ENCODE measurements around the gene MAP7. TPM values are rescaled to one million over a fixed set of nuclear protein-coding genes. Genes with fewer than 3 reads are reported as not detected.

The MAP7 gene
- total and polyA plus RNA-seq, 9 of the 15 experiments (the other 6 are each of a cell fraction or from before 2014, with no cell fraction given): 0.76 to 7.7 (median 3.9) TPM

DNA sequence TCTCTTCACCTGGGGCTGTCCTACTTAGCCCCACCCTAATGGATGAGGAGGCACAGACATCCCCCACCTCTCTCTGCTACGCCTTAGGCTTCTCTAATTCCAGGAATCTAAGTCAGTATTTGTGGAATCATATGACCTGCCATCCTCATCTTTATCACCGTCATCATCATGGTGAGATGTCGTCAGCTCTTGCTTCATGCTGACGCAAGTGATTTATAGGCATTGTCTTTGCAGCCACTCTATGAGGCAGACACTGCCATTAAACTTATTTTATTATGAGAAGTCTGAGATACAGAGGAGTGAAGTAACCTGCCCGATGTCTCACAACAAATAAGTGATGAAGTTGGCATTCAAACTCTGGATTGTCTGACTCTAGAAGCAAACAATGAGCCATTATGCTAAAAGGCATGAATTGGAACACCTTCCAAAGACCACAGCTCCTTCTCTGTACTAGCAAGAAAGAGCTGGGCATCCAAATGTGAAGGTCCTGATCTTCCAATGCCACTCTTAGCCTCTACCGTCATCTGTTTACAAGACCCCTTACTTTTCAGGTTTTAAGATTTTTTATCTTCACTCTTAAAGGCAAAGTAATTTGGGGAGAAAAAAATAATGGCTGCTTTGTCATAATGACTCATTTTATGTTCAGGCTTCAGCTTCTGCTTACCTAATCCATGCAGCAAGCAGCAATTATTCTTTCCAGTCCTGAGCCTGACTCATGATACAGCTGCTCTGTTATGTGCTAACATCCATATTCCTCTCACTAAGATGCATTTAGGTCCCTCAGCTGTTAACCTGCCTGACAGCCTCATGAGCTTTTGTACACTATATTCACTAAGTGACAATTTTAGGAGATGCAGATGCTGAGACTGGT, 146.9 kb downstream of the MAP7 start (continued):
- TF ChIP-seq ZNF143 (CRISPR knock-in tag; IDR thresholded peaks at IDR 0.05) (no peak), CBFB (CRISPR knock-in tag; IDR thresholded peaks at IDR 0.05) (no peak), POLR3A (IDR thresholded peaks at IDR 0.05; ENCODE audit: borderline replicate concordance, extremely low read depth, insufficient read depth, insufficient read length) (no peak), ZBED1 (IDR thresholded peaks at IDR 0.05) (no peak), THRAP3 (IDR thresholded peaks at IDR 0.05; ENCODE audit: borderline replicate concordance) (no peak), HLTF (IDR thresholded peaks at IDR 0.05) (no peak), TGIF2 (CRISPR knock-in tag; IDR thresholded peaks at IDR 0.05) (no peak), PRMT5 (CRISPR knock-in tag; IDR thresholded peaks at IDR 0.05) (no peak), ARHGAP35 (IDR thresholded peaks at IDR 0.05; ENCODE audit: partially characterized antibody) (no peak), SAP30 (IDR thresholded peaks at IDR 0.05; ENCODE audit: borderline replicate concordance, insufficient read depth, low read depth, low read length, poor library complexity, severe bottlenecking) (no peak), ZC3H11A (IDR thresholded peaks at IDR 0.05; ENCODE audit: low read depth, low read length) (no peak), TOE1 (IDR thresholded peaks at IDR 0.05; ENCODE audit: borderline replicate concordance) (peak; percentile 90), TOE1 (CRISPR knock-in tag; IDR thresholded peaks at IDR 0.05; ENCODE audit: borderline replicate concordance, low read depth) (no peak), STAT5A (IDR thresholded peaks at IDR 0.05; ENCODE audit: borderline replicate concordance, low read length) (peak; percentile 88), KAT8 (IDR thresholded peaks at IDR 0.05; ENCODE audit: low read depth) (no peak), ZNF699 (CRISPR knock-in tag; IDR thresholded peaks at IDR 0.05; ENCODE audit: insufficient replicate concordance) (no peak), RBM14 (IDR thresholded peaks at IDR 0.05; ENCODE audit: borderline replicate concordance, insufficient read depth, low read depth, low read length) (no peak), FOXK2 (conservative IDR thresholded peaks at IDR 0.05 in 1 of 2, IDR thresholded peaks at IDR 0.05 in 1 of 2; ENCODE audit: low read depth in 2 of 2) (no peak), TEAD1 (CRISPR knock-in tag; IDR thresholded peaks at IDR 0.05) (peak in 1 of 2 experiments; percentile 88; a peak in 2 of 4 replicates), RAD21 (CRISPR knock-in tag; conservative IDR thresholded peaks at IDR 0.05 in 1 of 2, IDR thresholded peaks at IDR 0.05 in 1 of 2) (peak; percentile 19 to 27; a peak in 2 of 4 replicates)
- TF ChIP-seq, protein P1, sequence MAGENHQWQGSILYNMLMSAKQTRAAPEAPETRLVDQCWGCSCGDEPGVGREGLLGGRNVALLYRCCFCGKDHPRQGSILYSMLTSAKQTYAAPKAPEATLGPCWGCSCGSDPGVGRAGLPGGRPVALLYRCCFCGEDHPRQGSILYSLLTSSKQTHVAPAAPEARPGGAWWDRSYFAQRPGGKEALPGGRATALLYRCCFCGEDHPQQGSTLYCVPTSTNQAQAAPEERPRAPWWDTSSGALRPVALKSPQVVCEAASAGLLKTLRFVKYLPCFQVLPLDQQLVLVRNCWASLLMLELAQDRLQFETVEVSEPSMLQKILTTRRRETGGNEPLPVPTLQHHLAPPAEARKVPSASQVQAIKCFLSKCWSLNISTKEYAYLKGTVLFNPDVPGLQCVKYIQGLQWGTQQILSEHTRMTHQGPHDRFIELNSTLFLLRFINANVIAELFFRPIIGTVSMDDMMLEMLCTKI (IDR thresholded peaks at IDR 0.05; ENCODE audit: partially characterized antibody): no peak
- TF ChIP-seq, protein P2, sequence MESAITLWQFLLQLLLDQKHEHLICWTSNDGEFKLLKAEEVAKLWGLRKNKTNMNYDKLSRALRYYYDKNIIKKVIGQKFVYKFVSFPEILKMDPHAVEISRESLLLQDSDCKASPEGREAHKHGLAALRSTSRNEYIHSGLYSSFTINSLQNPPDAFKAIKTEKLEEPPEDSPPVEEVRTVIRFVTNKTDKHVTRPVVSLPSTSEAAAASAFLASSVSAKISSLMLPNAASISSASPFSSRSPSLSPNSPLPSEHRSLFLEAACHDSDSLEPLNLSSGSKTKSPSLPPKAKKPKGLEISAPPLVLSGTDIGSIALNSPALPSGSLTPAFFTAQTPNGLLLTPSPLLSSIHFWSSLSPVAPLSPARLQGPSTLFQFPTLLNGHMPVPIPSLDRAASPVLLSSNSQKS (CRISPR knock-in tag; IDR thresholded peaks at IDR 0.05): no peak
- TF ChIP-seq, protein P3, sequence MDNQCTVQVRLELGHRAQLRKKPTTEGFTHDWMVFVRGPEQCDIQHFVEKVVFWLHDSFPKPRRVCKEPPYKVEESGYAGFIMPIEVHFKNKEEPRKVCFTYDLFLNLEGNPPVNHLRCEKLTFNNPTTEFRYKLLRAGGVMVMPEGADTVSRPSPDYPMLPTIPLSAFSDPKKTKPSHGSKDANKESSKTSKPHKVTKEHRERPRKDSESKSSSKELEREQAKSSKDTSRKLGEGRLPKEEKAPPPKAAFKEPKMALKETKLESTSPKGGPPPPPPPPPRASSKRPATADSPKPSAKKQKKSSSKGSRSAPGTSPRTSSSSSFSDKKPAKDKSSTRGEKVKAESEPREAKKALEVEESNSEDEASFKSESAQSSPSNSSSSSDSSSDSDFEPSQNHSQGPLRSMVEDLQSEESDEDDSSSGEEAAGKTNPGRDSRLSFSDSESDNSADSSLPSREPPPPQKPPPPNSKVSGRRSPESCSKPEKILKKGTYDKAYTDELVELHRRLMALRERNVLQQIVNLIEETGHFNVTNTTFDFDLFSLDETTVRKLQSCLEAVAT (IDR thresholded peaks at IDR 0.05): no peak
- TF ChIP-seq, protein P4, sequence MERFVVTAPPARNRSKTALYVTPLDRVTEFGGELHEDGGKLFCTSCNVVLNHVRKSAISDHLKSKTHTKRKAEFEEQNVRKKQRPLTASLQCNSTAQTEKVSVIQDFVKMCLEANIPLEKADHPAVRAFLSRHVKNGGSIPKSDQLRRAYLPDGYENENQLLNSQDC (CRISPR knock-in tag; IDR thresholded peaks at IDR 0.05): no peak
